ENCODE results near the gene TMEM139. TPM values are rescaled to one million over a fixed set of nuclear protein-coding genes. Genes with fewer than 3 reads are reported as not detected.

The TMEM139 gene
- total RNA-seq, 1 experiment from 2014 or later: 19.1 TPM

DNA sequence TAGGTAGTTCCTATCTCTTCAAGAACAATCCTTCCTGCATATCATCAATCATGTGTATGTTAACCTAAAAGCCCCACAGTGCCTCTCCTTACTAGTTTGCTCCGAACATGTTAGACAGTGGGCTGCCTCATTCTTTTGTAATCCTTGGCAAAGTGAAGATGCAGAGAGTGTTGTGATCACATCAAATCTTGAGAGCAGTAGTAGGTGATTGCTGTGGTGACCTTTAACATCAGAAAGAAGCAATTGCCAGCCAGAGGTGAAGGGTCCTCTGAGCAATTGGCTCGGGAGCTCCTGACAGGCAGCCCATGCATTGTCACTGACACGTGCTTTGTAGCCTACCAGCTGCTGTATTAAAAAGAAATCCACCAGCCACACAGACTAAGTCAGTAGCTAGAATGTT is 41.1 kb upstream of the TMEM139 start:
- Histone ChIP-seq H3K4me3 (ENCODE audit: low read depth, low read length) (no peak overlapping the region), H3K4me1 (peaks cover 30% of the 10 kb centered on the region), H3K36me3 (ENCODE audit: control insufficient read depth, insufficient read depth, low read length) (no peaks in the 10 kb centered on the region), H3K9me3 (no peaks in the 10 kb centered on the region), H3K27me3 (replicated peaks; ENCODE audit: control insufficient read depth, insufficient read depth, low read length) (no peaks in the 10 kb centered on the region)
- Mint-ChIP-seq H3K27ac (ENCODE audit: unreplicated experiment) (no peak overlapping the region), H3K36me3 (ENCODE audit: insufficient read depth, unreplicated experiment) (no peaks in the 10 kb centered on the region), H3K4me1 (ENCODE audit: low read depth, unreplicated experiment) (peaks cover 27% of the 10 kb centered on the region), H3K9me3 (ENCODE audit: unreplicated experiment) (no peaks in the 10 kb centered on the region), H3K4me3 (ENCODE audit: unreplicated experiment) (peak overlapping the region; percentile 44), H3K27me3 (ENCODE audit: insufficient read depth, unreplicated experiment) (no peaks in the 10 kb centered on the region)
- BruUV-seq (replicated peaks): no TSS peak
- intact Hi-C loops (cut with micrococcal nuclease; ENCODE audit: unreplicated experiment): loop anchor here (1.0 kb wide), 2 partner anchors 20 to 41 kb away; partner anchors contain the start of genes GSTK1 and TMEM139
- ChIA-PET CTCF (interaction anchor here (0.6 to 2.2 kb wide), 4 partner anchors 11 to 121 kb away, joined by 3 to 7 read pairs (median 3); partner anchors contain the start of gene GSTK1), POLR2A (interaction anchor here (0.6 to 1.7 kb wide), 2 partner anchors 20 to 52 kb away, joined by 5 to 9 read pairs; partner anchors contain the start of gene GSTK1)
- TF ChIP-seq, protein P1, sequence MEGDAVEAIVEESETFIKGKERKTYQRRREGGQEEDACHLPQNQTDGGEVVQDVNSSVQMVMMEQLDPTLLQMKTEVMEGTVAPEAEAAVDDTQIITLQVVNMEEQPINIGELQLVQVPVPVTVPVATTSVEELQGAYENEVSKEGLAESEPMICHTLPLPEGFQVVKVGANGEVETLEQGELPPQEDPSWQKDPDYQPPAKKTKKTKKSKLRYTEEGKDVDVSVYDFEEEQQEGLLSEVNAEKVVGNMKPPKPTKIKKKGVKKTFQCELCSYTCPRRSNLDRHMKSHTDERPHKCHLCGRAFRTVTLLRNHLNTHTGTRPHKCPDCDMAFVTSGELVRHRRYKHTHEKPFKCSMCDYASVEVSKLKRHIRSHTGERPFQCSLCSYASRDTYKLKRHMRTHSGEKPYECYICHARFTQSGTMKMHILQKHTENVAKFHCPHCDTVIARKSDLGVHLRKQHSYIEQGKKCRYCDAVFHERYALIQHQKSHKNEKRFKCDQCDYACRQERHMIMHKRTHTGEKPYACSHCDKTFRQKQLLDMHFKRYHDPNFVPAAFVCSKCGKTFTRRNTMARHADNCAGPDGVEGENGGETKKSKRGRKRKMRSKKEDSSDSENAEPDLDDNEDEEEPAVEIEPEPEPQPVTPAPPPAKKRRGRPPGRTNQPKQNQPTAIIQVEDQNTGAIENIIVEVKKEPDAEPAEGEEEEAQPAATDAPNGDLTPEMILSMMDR (IDR thresholded peaks at IDR 0.05; ENCODE audit: insufficient read depth in 1 of 2, low read depth in 1 of 2, low read length in 1 of 2, severe bottlenecking in 1 of 2, unreplicated experiment in 1 of 2): no peak
- no peak for DNase-seq

DNA sequence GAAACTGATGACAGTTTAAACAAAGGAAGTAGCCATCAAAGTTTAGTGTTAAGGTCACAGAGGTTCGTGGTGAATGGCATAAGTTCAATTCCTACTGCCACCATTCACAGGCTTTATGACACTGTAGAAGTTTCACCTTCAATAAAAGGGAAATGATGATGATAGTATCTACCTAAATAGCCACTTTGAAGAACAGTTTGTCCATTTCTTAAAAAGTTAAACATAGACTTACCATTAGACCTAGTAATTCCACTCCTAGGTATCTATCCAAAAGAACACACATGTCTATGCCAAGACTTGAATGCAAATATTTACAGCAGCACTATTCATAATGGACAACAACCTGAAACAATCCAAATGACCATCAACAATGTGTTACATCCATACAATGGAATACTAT is 40.4 kb upstream of the TMEM139 start:
- no peak overlapping the region for H3K4me3 Mint-ChIP-seq (ENCODE audit: unreplicated experiment)
- H3K27me3 Mint-ChIP-seq (ENCODE audit: insufficient read depth, unreplicated experiment): no peaks in the 10 kb centered on the region
- BruUV-seq (replicated peaks): no TSS peak
- peaks cover 1% of the 10 kb centered on the region for H3K9me3 Mint-ChIP-seq (ENCODE audit: unreplicated experiment)
- intact Hi-C loops (cut with micrococcal nuclease; ENCODE audit: unreplicated experiment): no loop called here
- H3K27ac Mint-ChIP-seq (ENCODE audit: unreplicated experiment): no peak overlapping the region
- no peak for DNase-seq
- peaks cover 34% of the 10 kb centered on the region for H3K4me1 Mint-ChIP-seq (ENCODE audit: low read depth, unreplicated experiment)
- POLR2A ChIA-PET: interaction anchor here (1.7 kb wide), 1 partner anchor 19 kb away, joined by 9 read pairs; the partner anchor contains the start of gene GSTK1
- Histone ChIP-seq H3K4me1 (peaks cover 35% of the 10 kb centered on the region), H3K27me3 (replicated peaks; ENCODE audit: control insufficient read depth, insufficient read depth, low read length) (no peaks in the 10 kb centered on the region), H3K4me3 (ENCODE audit: low read depth, low read length) (no peak overlapping the region), H3K36me3 (ENCODE audit: control insufficient read depth, insufficient read depth, low read length) (no peaks in the 10 kb centered on the region), H3K9me3 (no peaks in the 10 kb centered on the region)
- CTCF ChIA-PET: interaction anchor here (2.2 kb wide), 1 partner anchor 19 kb away, joined by 7 read pairs; the partner anchor contains the start of gene GSTK1
- no peaks in the 10 kb centered on the region for H3K36me3 Mint-ChIP-seq (ENCODE audit: insufficient read depth, unreplicated experiment)
- TF ChIP-seq, protein P1 (IDR thresholded peaks at IDR 0.05; ENCODE audit: insufficient read depth in 1 of 2, low read depth in 1 of 2, low read length in 1 of 2, severe bottlenecking in 1 of 2, unreplicated experiment in 1 of 2): no peak

DNA sequence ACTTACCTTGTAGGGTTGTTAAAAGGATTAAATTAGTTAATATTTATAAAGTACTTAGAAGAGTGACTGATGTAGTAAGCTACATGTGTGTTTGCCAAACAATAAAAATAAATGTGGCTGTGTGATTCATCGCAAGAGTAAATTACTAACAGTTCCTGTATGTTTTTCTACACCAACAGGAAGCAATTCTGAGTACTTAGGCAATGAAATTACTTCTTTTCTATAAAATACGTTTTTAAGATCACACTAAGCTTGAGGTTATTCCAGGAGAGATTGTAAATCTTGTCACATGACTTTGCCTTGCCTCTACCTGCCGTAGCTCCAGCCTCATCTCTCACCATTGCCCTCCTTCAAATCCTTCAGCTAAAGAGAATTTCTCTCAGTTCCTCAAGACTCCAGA is 39.6 kb upstream of the TMEM139 start:
- no peak overlapping the region for H3K4me3 Mint-ChIP-seq (ENCODE audit: unreplicated experiment)
- no peak for DNase-seq
- H3K36me3 Mint-ChIP-seq (ENCODE audit: insufficient read depth, unreplicated experiment): no peaks in the 10 kb centered on the region
- no TSS peak for BruUV-seq (replicated peaks)
- ChIA-PET CTCF (no interaction called here), POLR2A (no interaction called here)
- Histone ChIP-seq H3K4me3 (ENCODE audit: low read depth, low read length) (no peak overlapping the region), H3K9me3 (no peaks in the 10 kb centered on the region), H3K27me3 (replicated peaks; ENCODE audit: control insufficient read depth, insufficient read depth, low read length) (no peaks in the 10 kb centered on the region), H3K4me1 (peaks cover 40% of the 10 kb centered on the region), H3K36me3 (ENCODE audit: control insufficient read depth, insufficient read depth, low read length) (no peaks in the 10 kb centered on the region)
- intact Hi-C loops (cut with micrococcal nuclease; ENCODE audit: unreplicated experiment): no loop called here
- H3K4me1 Mint-ChIP-seq (ENCODE audit: low read depth, unreplicated experiment): peaks cover 41% of the 10 kb centered on the region
- no peaks in the 10 kb centered on the region for H3K27me3 Mint-ChIP-seq (ENCODE audit: insufficient read depth, unreplicated experiment)
- no peak overlapping the region for H3K27ac Mint-ChIP-seq (ENCODE audit: unreplicated experiment)
- H3K9me3 Mint-ChIP-seq (ENCODE audit: unreplicated experiment): peaks cover 9% of the 10 kb centered on the region
- TF ChIP-seq, protein P1 (IDR thresholded peaks at IDR 0.05; ENCODE audit: insufficient read depth in 1 of 2, low read depth in 1 of 2, low read length in 1 of 2, severe bottlenecking in 1 of 2, unreplicated experiment in 1 of 2): no peak
